H7 (cell line): Measurements from ENCODE around the gene TYRO3. TPM values are rescaled to one million over a fixed set of nuclear protein-coding genes. Genes with fewer than 3 reads are reported as not detected.

Source experiments
- DNase-seq: peaks from one replicate; pipeline ENCODE4 v3.0.0; 2012
- H3K27me3 ChIP-seq: 2 replicates; pipeline ENCODE4 v1.6.0; 2011; ENCODE audit warnings: mild to moderate bottlenecking, low read length; ENCODE audit not compliant: control insufficient read depth, insufficient read depth
- H3K36me3 ChIP-seq: replicated peaks from 2 replicates; pipeline ENCODE4 v1.5.1; 2011; ENCODE audit warnings: low read length; ENCODE audit not compliant: control insufficient read depth, insufficient read depth
- H3K4me3 ChIP-seq: 2 replicates; pipeline ENCODE4 v1.5.1; 2011; ENCODE audit warnings: low read depth, mild to moderate bottlenecking, control low read depth, low read length, moderate library complexity; ENCODE audit not compliant: insufficient read depth
- total RNA-seq: library from RNA; depleted of rRNA; stranded (reverse); fragments of >200 nt; shearing (Covaris generic); gene quantifications from 2 replicates; pipeline ENCODE4 v1.2.3, GENCODE V29; 2014; rRNA removed

TYRO3 gene
- total RNA-seq, 1 experiment from 2014 or later: 72.6 TPM

- Histone ChIP-seq H3K27me3 (no peaks in the 10 kb centered on the region; the same call in 1 of the 2 replicates), H3K4me3 (no peak overlapping the region), H3K36me3 (no peaks in the 10 kb centered on the region)
- no peak for DNase-seq
Measured at GRCh38 chr15:41627203-41627602, 68.2 kb downstream of the TYRO3 start.

GRCh38 chr15:41629463-41629862 is 70.5 kb downstream of the TYRO3 start:
- Histone ChIP-seq H3K27me3 (no peaks in the 10 kb centered on the region), H3K36me3 (no peaks in the 10 kb centered on the region), H3K4me3 (no peak overlapping the region)
- no peak for DNase-seq

- Histone ChIP-seq H3K36me3 (no peaks in the 10 kb centered on the region), H3K4me3 (no peak overlapping the region), H3K27me3 (no peaks in the 10 kb centered on the region)
- no peak for DNase-seq
Measured at GRCh38 chr15:41629883-41630282, 70.9 kb downstream of the TYRO3 start.

GRCh38 chr15:41630616-41631217 is 71.7 kb downstream of the TYRO3 start:
- H3K4me3 ChIP-seq: no peak overlapping the region
- no peak for DNase-seq
- no peaks in the 10 kb centered on the region for H3K27me3 ChIP-seq
- H3K36me3 ChIP-seq: no peaks in the 10 kb centered on the region

- Histone ChIP-seq H3K4me3 (no peak overlapping the region), H3K36me3 (no peaks in the 10 kb centered on the region), H3K27me3 (no peaks in the 10 kb centered on the region)
- no peak for DNase-seq
Measured at GRCh38 chr15:41631880-41632470, 73.0 kb downstream of the TYRO3 start.

Other genes with a start within 250 kb of the TYRO3 start
- 45.0 and 46.2 TPM in 2 replicates for gene OIP5, start 226.6 kb upstream of the TYRO3 start, total RNA-seq
- 148 and 188 TPM in 2 replicates for gene NUSAP1, start 226.3 kb upstream of the TYRO3 start, total RNA-seq
- 10.8 and 12.2 TPM in 2 replicates for gene NDUFAF1, start 156.7 kb upstream of the TYRO3 start, total RNA-seq
- 24.9 and 40.2 TPM in 2 replicates for gene RTF1, start 142.1 kb upstream of the TYRO3 start, total RNA-seq
- gene ITPKA, start 65.3 kb upstream of the TYRO3 start, total RNA-seq: 0.07 and 0.52 TPM in 2 replicates
- gene LTK, start 45.4 kb upstream of the TYRO3 start, total RNA-seq: 0.07 and 0.15 TPM in 2 replicates
- gene RPAP1, start 15.0 kb upstream of the TYRO3 start, total RNA-seq: 65.5 and 77.7 TPM in 2 replicates
- 21.4 and 27.8 TPM in 2 replicates for gene MGA, start 101.2 kb downstream of the TYRO3 start, total RNA-seq
- gene MAPKBP1, start 215.3 kb downstream of the TYRO3 start, total RNA-seq: 5.9 and 8.2 TPM in 2 replicates